BJ (cell line): ENCODE measurements around the gene NUP54. TPM values are rescaled to one million over a fixed set of nuclear protein-coding genes. Genes with fewer than 3 reads are reported as not detected.

Experiments used
- CTCF ChIA-PET: fragments of 350-600 bp; formaldehyde crosslinking; extraction: SDS; loops from one replicate; lab custom pipeline; 2021; ENCODE audit warnings: antibody characterized with exemption, inconsistent platforms; lab: Yijun Ruan, JAX
- POLR2A ChIA-PET: fragments of 300-600 bp; sonication (Branson Sonifier 250); formaldehyde crosslinking; extraction: SDS; loops from one replicate; lab custom pipeline; 2021; ENCODE audit warnings: antibody characterized with exemption; lab: Charles Lee
- DNase-seq: peaks from one replicate; pipeline ENCODE4 v3.0.0-alpha.2; 2011; ENCODE audit warnings: low read depth
- H3K27me3 ChIP-seq: 2 replicates; pipeline ENCODE4 v1.6.0; 2011; ENCODE audit warnings: low read length; ENCODE audit not compliant: control insufficient read depth, insufficient read depth
- H3K36me3 ChIP-seq: 2 replicates; pipeline ENCODE4 v1.5.1; 2011; ENCODE audit warnings: low read length; ENCODE audit not compliant: control insufficient read depth, insufficient read depth
- H3K4me3 ChIP-seq: 2 replicates; pipeline ENCODE4 v1.5.1; 2011; ENCODE audit warnings: low read depth, mild to moderate bottlenecking, control low read depth, low read length
- CTCF ChIP-seq: IDR thresholded peaks from 2 replicates; pipeline ENCODE4 v1.5.1; 2011; ENCODE audit warnings: low read depth, mild to moderate bottlenecking, control low read depth, inconsistent platforms, low read length, moderate library complexity; ENCODE audit not compliant: insufficient read depth
- polyA plus RNA-seq: library from polyadenylated mRNA; depleted of rRNA; stranded (reverse); fragments of >200 nt; gene quantifications from 2 replicates; pipeline ENCODE4 v1.2.3, GENCODE V29; 2011

The NUP54 gene
- polyA plus RNA-seq, 1 experiment: 19.4 TPM

DNA sequence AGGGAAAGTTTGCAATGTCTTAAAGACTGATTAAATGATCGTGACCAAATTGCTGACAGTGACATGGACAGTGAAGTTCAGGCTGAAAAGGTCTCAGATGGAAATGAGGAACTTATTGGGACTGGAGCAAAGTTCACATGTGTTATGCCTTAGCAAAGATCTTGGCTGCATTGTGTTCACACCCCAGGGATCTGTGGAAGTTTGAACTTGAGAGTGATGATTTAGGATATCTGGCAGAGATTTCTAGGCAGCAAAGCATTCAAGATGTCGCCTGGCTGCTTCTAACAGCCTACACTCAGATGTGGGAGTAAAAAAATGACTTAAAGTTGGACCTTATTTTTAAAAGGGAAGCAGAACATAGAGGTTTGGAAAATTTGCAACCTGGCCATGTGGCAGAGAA, 44.0 kb upstream of the NUP54 start:
- peaks cover 5% of the 10 kb centered on the region for H3K36me3 ChIP-seq
- ChIA-PET CTCF (interaction anchor here (1.3 to 5.3 kb wide), 2 partner anchors 12 to 800 kb away, joined by 3 to 34 read pairs; no protein-coding TSS in a partner anchor), POLR2A (no interaction called here)
- DNase-seq: no peak
- no peaks in the 10 kb centered on the region for H3K27me3 ChIP-seq
- H3K4me3 ChIP-seq: no peak overlapping the region
- TF ChIP-seq CTCF: no peak

DNA sequence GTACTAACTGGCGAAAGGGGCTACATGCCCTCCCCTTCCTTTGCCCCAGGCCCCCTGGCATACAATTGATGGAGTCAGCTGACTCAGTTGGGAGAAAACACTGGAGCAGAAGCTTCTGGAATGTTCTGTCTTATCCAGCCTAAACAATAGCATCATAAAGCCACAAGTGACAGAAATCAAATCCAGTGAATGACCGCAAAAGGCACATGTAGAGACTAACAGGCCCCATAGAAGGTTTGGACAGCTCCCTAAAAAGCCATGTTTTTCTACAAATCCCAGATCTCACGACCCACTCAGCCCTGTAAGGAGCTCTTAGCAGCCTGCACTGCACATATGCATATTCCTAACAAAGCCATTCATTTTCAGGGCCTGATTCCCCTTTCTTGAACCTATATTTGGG, 40.4 kb upstream of the NUP54 start:
- no peaks in the 10 kb centered on the region for H3K27me3 ChIP-seq
- no peak for DNase-seq
- peaks cover 7% of the 10 kb centered on the region for H3K36me3 ChIP-seq
- POLR2A ChIA-PET: no interaction called here
- CTCF ChIA-PET: interaction anchor here (1.0 to 1.3 kb wide), 2 partner anchors 9 to 304 kb away, joined by 3 to 11 read pairs; no protein-coding TSS in a partner anchor
- H3K4me3 ChIP-seq: no peak overlapping the region
- TF ChIP-seq CTCF: no peak

DNA sequence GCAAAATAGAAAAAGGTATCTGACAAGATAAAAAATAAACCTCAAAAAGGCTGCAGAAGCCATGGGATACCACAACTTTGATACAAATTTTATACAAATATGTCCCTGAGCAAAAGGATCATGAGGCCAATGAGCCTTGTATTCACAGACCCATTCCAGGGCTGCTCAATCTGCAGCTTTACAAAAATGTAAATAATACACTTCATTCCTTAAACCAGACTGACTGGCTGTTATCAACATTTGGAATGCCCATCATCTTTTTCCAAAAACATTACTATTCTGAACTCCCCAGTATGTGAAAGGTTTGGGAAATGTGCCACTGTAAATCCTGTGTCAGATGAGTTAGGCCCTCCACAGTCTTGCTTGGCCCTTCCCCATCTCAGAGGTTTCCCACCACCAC, 40.0 kb upstream of the NUP54 start:
- TF ChIP-seq CTCF: no peak
- no peaks in the 10 kb centered on the region for H3K27me3 ChIP-seq
- no peak for DNase-seq
- H3K36me3 ChIP-seq: peaks cover 7% of the 10 kb centered on the region
- no peak overlapping the region for H3K4me3 ChIP-seq
- CTCF ChIA-PET: interaction anchor here (1.0 to 1.3 kb wide), 2 partner anchors 8 to 304 kb away, joined by 3 to 11 read pairs; no protein-coding TSS in a partner anchor
- POLR2A ChIA-PET: no interaction called here

DNA sequence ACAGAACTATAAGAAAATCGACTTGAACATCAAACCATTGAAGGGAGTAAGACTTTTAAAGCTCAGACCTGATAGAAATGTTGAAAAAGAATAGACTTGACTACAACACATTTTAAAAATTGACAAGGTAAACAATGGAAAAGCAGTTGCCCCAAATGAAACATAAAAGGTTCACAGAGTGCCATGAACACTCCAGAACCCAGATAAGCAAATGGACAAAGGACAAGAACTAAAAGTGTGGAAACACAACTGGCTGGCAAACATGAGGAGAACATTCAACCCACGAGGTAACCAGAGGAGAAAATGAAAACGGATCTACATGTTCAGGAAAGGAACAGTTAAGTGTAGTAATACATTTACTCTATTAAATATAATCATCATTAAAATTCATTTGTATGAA, 39.0 kb upstream of the NUP54 start:
- Histone ChIP-seq H3K27me3 (no peaks in the 10 kb centered on the region), H3K36me3 (peaks cover 4% of the 10 kb centered on the region), H3K4me3 (no peak overlapping the region)
- DNase-seq: no peak
- ChIA-PET POLR2A (no interaction called here), CTCF (no interaction called here)
- no peak for TF ChIP-seq CTCF

- POLR2A ChIA-PET: no interaction called here
- CTCF ChIA-PET: interaction anchor here (1.0 to 4.6 kb wide), 2 partner anchors 124 to 322 kb away, joined by 3 to 44 read pairs; partner anchors contain the start of gene STBD1
Observed at GRCh38 chr4:76182463-76182862, 34.3 kb upstream of the NUP54 start.

More at GRCh38 chr4:76182463-76182862, 34.3 kb upstream of the NUP54 start:
- no peak for DNase-seq
- H3K36me3 ChIP-seq: peaks cover 4% of the 10 kb centered on the region
- H3K4me3 ChIP-seq: no peak overlapping the region
- TF ChIP-seq CTCF: no peak
- no peaks in the 10 kb centered on the region for H3K27me3 ChIP-seq
